Measurements from ENCODE around the gene ANKRD22. TPM values are rescaled to one million over a fixed set of nuclear protein-coding genes. Genes with fewer than 3 reads are reported as not detected.

ANKRD22 gene
- total and polyA plus RNA-seq, 4 donors: 0.38 to 1.0 (median 0.43) TPM

- no peaks in the 10 kb centered on the region for H3K27me3 ChIP-seq (ENCODE audit: control insufficient read depth in 4 of 4, insufficient read depth in 4 of 4, low read length in 3 of 4)
- H3K4me1 ChIP-seq (ENCODE audit: control insufficient read depth in 4 of 4, insufficient read depth in 4 of 4, low read length in 3 of 4): no peaks in the 10 kb centered on the region
- no peak for DNase-seq (ENCODE audit: low spot score)
- H3K4me3 ChIP-seq (ENCODE audit: low read depth in 1 of 3, low read length in 3 of 3): no peak overlapping the region
- H3K27ac ChIP-seq (ENCODE audit: low read depth in 1 of 2, low read length in 2 of 2): no peak overlapping the region
- H3K9ac ChIP-seq (ENCODE audit: low read depth in 1 of 2, low read length in 2 of 2): no peak overlapping the region
- H3K9me3 ChIP-seq (ENCODE audit: control insufficient read depth in 4 of 4, low read length in 3 of 4): no peaks in the 10 kb centered on the region
- no peaks in the 10 kb centered on the region for H3K36me3 ChIP-seq (ENCODE audit: control insufficient read depth in 4 of 4, insufficient read depth in 3 of 4, low read depth in 1 of 4, low read length in 3 of 4)
- WGBS: 48% methylated on average over 2 of the region's 2 CpGs
- no peak for TF ChIP-seq NR2F2 (IDR thresholded peaks at IDR 0.05)
- no peak for TF ChIP-seq GABPA (IDR thresholded peaks at IDR 0.05 in 1 of 2, conservative IDR thresholded peaks at IDR 0.05 in 1 of 2)
- no peak for TF ChIP-seq ATF3 (IDR thresholded peaks at IDR 0.05)
- TF ChIP-seq ZBTB33 (IDR thresholded peaks at IDR 0.05): no peak
- no peak for TF ChIP-seq HNF4G (IDR thresholded peaks at IDR 0.05)
- TF ChIP-seq, protein P1, sequence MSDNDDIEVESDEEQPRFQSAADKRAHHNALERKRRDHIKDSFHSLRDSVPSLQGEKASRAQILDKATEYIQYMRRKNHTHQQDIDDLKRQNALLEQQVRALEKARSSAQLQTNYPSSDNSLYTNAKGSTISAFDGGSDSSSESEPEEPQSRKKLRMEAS (IDR thresholded peaks at IDR 0.05): no peak
- no peak for TF ChIP-seq EGR1 (IDR thresholded peaks at IDR 0.05; ENCODE audit: low read depth in 2 of 2)
- no peak for TF ChIP-seq SP1 (IDR thresholded peaks at IDR 0.05)
- TF ChIP-seq JUND (IDR thresholded peaks at IDR 0.05): no peak
- no peak for TF ChIP-seq FOXA2 (IDR thresholded peaks at IDR 0.05)
- no peak for TF ChIP-seq TAF1 (conservative IDR thresholded peaks at IDR 0.05)
- no peak for TF ChIP-seq YY1 (IDR thresholded peaks at IDR 0.05)
- TF ChIP-seq, protein P2, sequence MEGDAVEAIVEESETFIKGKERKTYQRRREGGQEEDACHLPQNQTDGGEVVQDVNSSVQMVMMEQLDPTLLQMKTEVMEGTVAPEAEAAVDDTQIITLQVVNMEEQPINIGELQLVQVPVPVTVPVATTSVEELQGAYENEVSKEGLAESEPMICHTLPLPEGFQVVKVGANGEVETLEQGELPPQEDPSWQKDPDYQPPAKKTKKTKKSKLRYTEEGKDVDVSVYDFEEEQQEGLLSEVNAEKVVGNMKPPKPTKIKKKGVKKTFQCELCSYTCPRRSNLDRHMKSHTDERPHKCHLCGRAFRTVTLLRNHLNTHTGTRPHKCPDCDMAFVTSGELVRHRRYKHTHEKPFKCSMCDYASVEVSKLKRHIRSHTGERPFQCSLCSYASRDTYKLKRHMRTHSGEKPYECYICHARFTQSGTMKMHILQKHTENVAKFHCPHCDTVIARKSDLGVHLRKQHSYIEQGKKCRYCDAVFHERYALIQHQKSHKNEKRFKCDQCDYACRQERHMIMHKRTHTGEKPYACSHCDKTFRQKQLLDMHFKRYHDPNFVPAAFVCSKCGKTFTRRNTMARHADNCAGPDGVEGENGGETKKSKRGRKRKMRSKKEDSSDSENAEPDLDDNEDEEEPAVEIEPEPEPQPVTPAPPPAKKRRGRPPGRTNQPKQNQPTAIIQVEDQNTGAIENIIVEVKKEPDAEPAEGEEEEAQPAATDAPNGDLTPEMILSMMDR (IDR thresholded peaks at IDR 0.05; ENCODE audit: low read depth, low read length, missing input control): no peak
- no peak for TF ChIP-seq HNF4A (conservative IDR thresholded peaks at IDR 0.05)
Observed at GRCh38 chr10:88833723-88834122, 17.9 kb downstream of the ANKRD22 start.

DNA sequence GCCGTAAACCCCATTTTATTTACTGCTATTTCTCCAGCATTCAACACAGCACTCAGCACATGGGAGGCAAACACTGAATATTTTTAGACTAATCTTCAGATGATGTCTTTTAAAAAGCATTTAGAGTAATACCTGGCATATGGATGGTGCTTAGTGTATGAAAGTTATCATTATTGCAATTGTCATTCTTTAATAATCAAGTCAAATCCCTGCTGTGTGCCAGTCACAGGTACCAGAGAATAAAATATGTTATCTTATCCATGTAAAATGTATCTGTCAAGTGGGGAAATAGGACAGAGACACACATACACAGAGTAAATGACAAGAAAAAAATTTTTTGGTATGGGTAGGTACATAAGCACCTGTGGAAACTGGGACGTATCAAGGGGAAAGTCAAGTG, 18.5 kb downstream of the ANKRD22 start:
- TF ChIP-seq, protein P2 (IDR thresholded peaks at IDR 0.05; ENCODE audit: low read depth, low read length, missing input control): no peak
- TF ChIP-seq HNF4G (IDR thresholded peaks at IDR 0.05) (no peak), FOXA1 (IDR thresholded peaks at IDR 0.05) (no peak), ATF3 (IDR thresholded peaks at IDR 0.05) (no peak), ZBTB33 (IDR thresholded peaks at IDR 0.05) (no peak), EGR1 (IDR thresholded peaks at IDR 0.05; ENCODE audit: low read depth in 2 of 2) (no peak), SP1 (IDR thresholded peaks at IDR 0.05) (no peak), RXRA (IDR thresholded peaks at IDR 0.05) (no peak), HNF4A (conservative IDR thresholded peaks at IDR 0.05) (no peak), YY1 (IDR thresholded peaks at IDR 0.05) (no peak), FOXA2 (IDR thresholded peaks at IDR 0.05) (no peak), RAD21 (IDR thresholded peaks at IDR 0.05) (no peak), JUND (IDR thresholded peaks at IDR 0.05) (no peak), NR2F2 (IDR thresholded peaks at IDR 0.05) (no peak), GABPA (IDR thresholded peaks at IDR 0.05 in 1 of 2, conservative IDR thresholded peaks at IDR 0.05 in 1 of 2) (no peak), TAF1 (conservative IDR thresholded peaks at IDR 0.05) (no peak)
- TF ChIP-seq, protein P1 (IDR thresholded peaks at IDR 0.05): no peak
- TF ChIP-seq, protein P3, sequence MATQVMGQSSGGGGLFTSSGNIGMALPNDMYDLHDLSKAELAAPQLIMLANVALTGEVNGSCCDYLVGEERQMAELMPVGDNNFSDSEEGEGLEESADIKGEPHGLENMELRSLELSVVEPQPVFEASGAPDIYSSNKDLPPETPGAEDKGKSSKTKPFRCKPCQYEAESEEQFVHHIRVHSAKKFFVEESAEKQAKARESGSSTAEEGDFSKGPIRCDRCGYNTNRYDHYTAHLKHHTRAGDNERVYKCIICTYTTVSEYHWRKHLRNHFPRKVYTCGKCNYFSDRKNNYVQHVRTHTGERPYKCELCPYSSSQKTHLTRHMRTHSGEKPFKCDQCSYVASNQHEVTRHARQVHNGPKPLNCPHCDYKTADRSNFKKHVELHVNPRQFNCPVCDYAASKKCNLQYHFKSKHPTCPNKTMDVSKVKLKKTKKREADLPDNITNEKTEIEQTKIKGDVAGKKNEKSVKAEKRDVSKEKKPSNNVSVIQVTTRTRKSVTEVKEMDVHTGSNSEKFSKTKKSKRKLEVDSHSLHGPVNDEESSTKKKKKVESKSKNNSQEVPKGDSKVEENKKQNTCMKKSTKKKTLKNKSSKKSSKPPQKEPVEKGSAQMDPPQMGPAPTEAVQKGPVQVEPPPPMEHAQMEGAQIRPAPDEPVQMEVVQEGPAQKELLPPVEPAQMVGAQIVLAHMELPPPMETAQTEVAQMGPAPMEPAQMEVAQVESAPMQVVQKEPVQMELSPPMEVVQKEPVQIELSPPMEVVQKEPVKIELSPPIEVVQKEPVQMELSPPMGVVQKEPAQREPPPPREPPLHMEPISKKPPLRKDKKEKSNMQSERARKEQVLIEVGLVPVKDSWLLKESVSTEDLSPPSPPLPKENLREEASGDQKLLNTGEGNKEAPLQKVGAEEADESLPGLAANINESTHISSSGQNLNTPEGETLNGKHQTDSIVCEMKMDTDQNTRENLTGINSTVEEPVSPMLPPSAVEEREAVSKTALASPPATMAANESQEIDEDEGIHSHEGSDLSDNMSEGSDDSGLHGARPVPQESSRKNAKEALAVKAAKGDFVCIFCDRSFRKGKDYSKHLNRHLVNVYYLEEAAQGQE (IDR thresholded peaks at IDR 0.05): no peak
- Histone ChIP-seq H3K4me3 (ENCODE audit: low read depth in 1 of 3, low read length in 3 of 3) (no peak overlapping the region), H3K4me1 (ENCODE audit: control insufficient read depth in 4 of 4, insufficient read depth in 4 of 4, low read length in 3 of 4) (peaks cover 0 to 3% (median under 1%) of the 10 kb centered on the region in 4 donors), H3K9ac (ENCODE audit: low read depth in 1 of 2, low read length in 2 of 2) (no peak overlapping the region), H3K36me3 (ENCODE audit: control insufficient read depth in 4 of 4, insufficient read depth in 3 of 4, low read depth in 1 of 4, low read length in 3 of 4) (no peaks in the 10 kb centered on the region), H3K27me3 (ENCODE audit: control insufficient read depth in 4 of 4, insufficient read depth in 4 of 4, low read length in 3 of 4) (no peaks in the 10 kb centered on the region), H3K9me3 (ENCODE audit: control insufficient read depth in 4 of 4, low read length in 3 of 4) (no peaks in the 10 kb centered on the region), H3K27ac (ENCODE audit: low read depth in 1 of 2, low read length in 2 of 2) (no peak overlapping the region)
- 94% methylated on average over 2 of the region's 2 CpGs for WGBS
- no peak for DNase-seq (ENCODE audit: low spot score)

Data from liver (tissue), 9 donors.